Endothelial cell of umbilical vein (primary cell): ENCODE results near the gene SLCO2A1. TPM values are rescaled to one million over a fixed set of nuclear protein-coding genes. Genes with fewer than 3 reads are reported as not detected.

Experiments
- BruUV-seq: library from RNA; stranded (reverse); fragments of 400-500 nt; replicated peaks from 2 replicates; lab custom pipeline; 2021; lab: Mats Ljungman, UMichigan
- CTCF ChIA-PET: fragments of 300-600, 350-600 bp; sonication (Branson Sonifier 250); formaldehyde crosslinking; loops from one replicate; lab custom pipeline; 2021; ENCODE audit warnings: antibody characterized with exemption, inconsistent platforms; lab: Charles Lee
- POLR2A ChIA-PET: fragments of 300-600, 350-600 bp; sonication (Branson Sonifier 250); formaldehyde crosslinking; loops from one replicate; lab custom pipeline; 2021; ENCODE audit warnings: antibody characterized with exemption, inconsistent platforms; lab: Charles Lee
- DNase-seq: peaks from one replicate; pipeline ENCODE4 v3.0.0-alpha.2; 2011; ENCODE audit warnings: low read depth, low spot score
- FAIRE-seq: peaks from 2 replicates; lab custom pipeline; 2011; peaks lifted over from hg19 to GRCh38; lab: Jason Lieb, UNC
- H2AFZ ChIP-seq: 2 replicates; pipeline ENCODE4 v1.6.0; 2012; ENCODE audit warnings: low read depth, low read length, control low read depth, inconsistent platforms
- H3K27ac ChIP-seq: 2 replicates; pipeline ENCODE4 v1.5.1; 2011; ENCODE audit warnings: low read depth, mild to moderate bottlenecking, control low read depth, low read length, moderate library complexity; ENCODE audit not compliant: insufficient read depth
- H3K27me3 ChIP-seq, 2 experiments: 2 replicates each; pipeline versions ENCODE4 v1.6.0 to v1.6.1; 2011; ENCODE audit warnings: low read length in 2 of 2, mixed read lengths in 1 of 2; ENCODE audit not compliant: control insufficient read depth in 2 of 2, insufficient read depth in 2 of 2
- H3K36me3 ChIP-seq, 2 experiments: 2 replicates in 1 of 2; 3 replicates in 1 of 2; pipeline ENCODE4 v1.5.1; 2011; ENCODE audit warnings: low read length in 2 of 2, mild to moderate bottlenecking in 1 of 2, moderate library complexity in 1 of 2; ENCODE audit not compliant: control insufficient read depth in 2 of 2, insufficient read depth in 2 of 2; ENCODE audit errors: extremely low read depth in 1 of 2
- H3K4me1 ChIP-seq: 3 replicates; pipeline ENCODE4 v1.5.1; 2011; ENCODE audit warnings: mild to moderate bottlenecking, low read length; ENCODE audit not compliant: control insufficient read depth, insufficient read depth; ENCODE audit errors: extremely low read depth
- H3K4me2 ChIP-seq: 2 replicates; pipeline ENCODE4 v1.6.1; 2011; ENCODE audit warnings: low read length, control low read depth, mixed read lengths; ENCODE audit not compliant: insufficient read depth
- H3K4me3 ChIP-seq, 3 experiments: fragments of 200-600 bp in 1 of 3; sonication (generic), shearing (Covaris generic) in 1 of 3; replicated peaks in 1 of 3; 2 replicates each; pipeline ENCODE4 v1.5.1; 2011 to 2016; ENCODE audit warnings: control low read depth in 3 of 3, low read length in 3 of 3, mild to moderate bottlenecking in 2 of 3, inconsistent platforms in 1 of 3, low read depth in 1 of 3, moderate library complexity in 1 of 3; ENCODE audit not compliant: insufficient read depth in 1 of 3
- H3K79me2 ChIP-seq: 2 replicates; pipeline ENCODE4 v1.6.0; 2012; ENCODE audit warnings: low read length, inconsistent platforms; ENCODE audit not compliant: control insufficient read depth, insufficient read depth
- H3K9ac ChIP-seq: replicated peaks from 2 replicates; pipeline ENCODE3; 2011; ENCODE audit warnings: low read length, control low read depth; ENCODE audit not compliant: insufficient read depth; ENCODE audit errors: extremely low read depth
- H3K9me1 ChIP-seq: replicated peaks from 3 replicates; pipeline ENCODE4 v1.6.0; 2011; ENCODE audit warnings: mild to moderate bottlenecking, low read length; ENCODE audit not compliant: control insufficient read depth, insufficient read depth; ENCODE audit errors: extremely low read depth
- H3K9me3 ChIP-seq: replicated peaks from 2 replicates; pipeline ENCODE4 v1.5.1; 2012; ENCODE audit warnings: low read length, inconsistent platforms; ENCODE audit not compliant: control insufficient read depth, insufficient read depth
- H4K20me1 ChIP-seq: replicated peaks from 2 replicates; pipeline ENCODE3; 2011; ENCODE audit warnings: mild to moderate bottlenecking, low read length; ENCODE audit not compliant: control insufficient read depth, insufficient read depth; ENCODE audit errors: extremely low read depth
- EZH2 ChIP-seq: IDR thresholded peaks from 2 replicates; pipeline ENCODE4 v1.6.1; 2012; ENCODE audit warnings: borderline replicate concordance, low read depth, mild to moderate bottlenecking, moderate library complexity, low read length, inconsistent platforms; ENCODE audit not compliant: severe bottlenecking
- FOS ChIP-seq: IDR thresholded peaks from 2 replicates; pipeline ENCODE4 v1.6.1; 2011; ENCODE audit warnings: mild to moderate bottlenecking, low read length, moderate library complexity, borderline replicate concordance; ENCODE audit not compliant: insufficient read depth
- GATA2 ChIP-seq: IDR thresholded peaks from 2 replicates; pipeline ENCODE4 v1.7.0; 2011; ENCODE audit warnings: low read depth, mild to moderate bottlenecking, moderate library complexity, mixed read lengths, low read length; ENCODE audit not compliant: insufficient read length, insufficient read depth
- JUN ChIP-seq: IDR thresholded peaks from 2 replicates; pipeline ENCODE4 v1.6.1; 2011; ENCODE audit warnings: borderline replicate concordance, low read depth; ENCODE audit not compliant: insufficient read length, insufficient read depth
- MAX ChIP-seq: IDR thresholded peaks from 2 replicates; pipeline ENCODE4 v1.6.1; 2011; ENCODE audit not compliant: insufficient read depth, insufficient read length
- MYC ChIP-seq: IDR thresholded peaks from one replicate; pipeline ENCODE4 v1.6.1; 2011; ENCODE audit warnings: mild to moderate bottlenecking, low read depth, low read length
- POLR2A ChIP-seq: IDR thresholded peaks from 2 replicates; pipeline ENCODE4 v1.6.1; 2012; ENCODE audit warnings: low read depth, mild to moderate bottlenecking, control low read depth, low read length
- POLR2AphosphoS5 ChIP-seq: IDR thresholded peaks from 2 replicates; pipeline ENCODE4 v1.6.1; 2012; ENCODE audit warnings: low read depth, mild to moderate bottlenecking, control low read depth, low read length, moderate library complexity; ENCODE audit not compliant: insufficient read depth
- dilution Hi-C: fragments of 300-500 bp; cut with MboI; formaldehyde crosslinking; loops from one replicate; pipeline ENCODE4 v1.15.0; 2019; ENCODE audit warnings: low sequenced_read_pairs; ENCODE audit not compliant: extremely low pct_ligation_motif_present
- intact Hi-C: fragments of 100-400 bp; cut with micrococcal nuclease; formaldehyde crosslinking; loops from one replicate; pipeline ENCODE4 v1.10.0; 2022
- polyA plus RNA-seq, 4 experiments: library from polyadenylated mRNA; depleted of rRNA in 3 of 4; stranded (reverse) in 3 of 4; unstranded in 1 of 4; fragments of >200 nt; gene quantifications; 2 replicates each; pipeline versions ENCODE4 v1.2.1 to v1.2.3, GENCODE V29; 2011 to 2012; ENCODE audit warnings: missing spikeins in 1 of 4
- total RNA-seq: library from RNA; stranded (reverse); gene quantifications from 2 replicates; pipeline ENCODE4 v1.2.3, GENCODE V29; 2021
- TF ChIP-seq, protein P1 (sequence below), 2 donors: IDR thresholded peaks; 1 replicate in 1 of 2; 2 replicates in 1 of 2; pipeline ENCODE4 v1.5.1; 2011; ENCODE audit warnings: low read length in 2 of 2, mild to moderate bottlenecking in 2 of 2, moderate library complexity in 2 of 2, control low read depth in 1 of 2, inconsistent platforms in 1 of 2, low read depth in 1 of 2; ENCODE audit not compliant: insufficient read depth in 1 of 2; ENCODE audit errors: extremely low read depth in 1 of 2

The SLCO2A1 gene
- total and polyA plus RNA-seq, 2 donors (not counting 3 experiments of a cell fraction or from before 2014, with no cell fraction given), result 1.4 to 11.9 TPM

GRCh38 chr3:133925960-133926735, 103.6 kb downstream of the SLCO2A1 start:
- Histone ChIP-seq H2AFZ (no peak overlapping the region), H3K4me3 (no peak overlapping the region), H3K4me2 (no peak overlapping the region), H3K27ac (no peak overlapping the region), H3K36me3 (no peaks in the 10 kb centered on the region), H3K9ac (no peak overlapping the region), H3K4me1 (peaks cover 7% of the 10 kb centered on the region), H3K9me1 (no peaks in the 10 kb centered on the region), H3K9me3 (no peaks in the 10 kb centered on the region), H4K20me1 (no peaks in the 10 kb centered on the region), H3K79me2 (no peaks in the 10 kb centered on the region), H3K27me3 (no peaks in the 10 kb centered on the region)
- ChIA-PET CTCF (interaction anchor here (0.6 to 2.2 kb wide), 9 partner anchors 16 to 1195 kb away, joined by 3 to 12 read pairs (median 3); no protein-coding TSS in a partner anchor), POLR2A (no interaction called here)
- dilution Hi-C loops, result loop anchor here (25.0 kb wide), 1 partner anchor 286 kb away; no protein-coding TSS in a partner anchor
- TF ChIP-seq FOS (no peak), EZH2 (no peak), MYC (no peak), GATA2 (no peak), POLR2AphosphoS5 (no peak), MAX (no peak), POLR2A (no peak), JUN (no peak)
- TF ChIP-seq, protein P1, sequence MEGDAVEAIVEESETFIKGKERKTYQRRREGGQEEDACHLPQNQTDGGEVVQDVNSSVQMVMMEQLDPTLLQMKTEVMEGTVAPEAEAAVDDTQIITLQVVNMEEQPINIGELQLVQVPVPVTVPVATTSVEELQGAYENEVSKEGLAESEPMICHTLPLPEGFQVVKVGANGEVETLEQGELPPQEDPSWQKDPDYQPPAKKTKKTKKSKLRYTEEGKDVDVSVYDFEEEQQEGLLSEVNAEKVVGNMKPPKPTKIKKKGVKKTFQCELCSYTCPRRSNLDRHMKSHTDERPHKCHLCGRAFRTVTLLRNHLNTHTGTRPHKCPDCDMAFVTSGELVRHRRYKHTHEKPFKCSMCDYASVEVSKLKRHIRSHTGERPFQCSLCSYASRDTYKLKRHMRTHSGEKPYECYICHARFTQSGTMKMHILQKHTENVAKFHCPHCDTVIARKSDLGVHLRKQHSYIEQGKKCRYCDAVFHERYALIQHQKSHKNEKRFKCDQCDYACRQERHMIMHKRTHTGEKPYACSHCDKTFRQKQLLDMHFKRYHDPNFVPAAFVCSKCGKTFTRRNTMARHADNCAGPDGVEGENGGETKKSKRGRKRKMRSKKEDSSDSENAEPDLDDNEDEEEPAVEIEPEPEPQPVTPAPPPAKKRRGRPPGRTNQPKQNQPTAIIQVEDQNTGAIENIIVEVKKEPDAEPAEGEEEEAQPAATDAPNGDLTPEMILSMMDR (IDR thresholded peaks at IDR 0.05; ENCODE audit: extremely low read depth in 1 of 2, insufficient read depth in 1 of 2, low read depth in 1 of 2, low read length in 2 of 2), result no peak
- no peak for DNase-seq
- FAIRE-seq, result no peak
- BruUV-seq, result no TSS peak
- intact Hi-C loops, result loop anchor here (2.0 kb wide), 1 partner anchor 437 kb away; no protein-coding TSS in a partner anchor
